ENCODE measurements around the gene ST3GAL6.

DNA sequence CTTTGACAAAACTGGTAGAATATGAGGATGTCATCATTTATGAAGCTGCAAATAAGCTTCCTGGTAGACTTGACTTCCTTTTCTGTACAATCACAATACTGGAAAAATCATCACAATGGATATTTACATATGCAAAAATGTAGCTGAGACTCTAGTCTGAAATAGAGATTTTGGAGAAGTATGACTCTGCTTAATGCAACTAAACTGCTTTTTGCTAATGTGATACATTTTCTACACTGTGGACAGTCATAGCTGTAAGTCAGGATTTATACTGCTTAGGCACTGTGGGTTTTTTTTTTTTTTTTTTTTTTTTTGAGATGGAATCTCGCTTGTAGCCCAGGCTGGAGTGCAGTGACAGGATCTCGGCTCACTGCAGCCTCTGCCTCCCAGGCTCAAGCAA is 34.5 kb upstream of the ST3GAL6 start:
- TF ChIP-seq PATZ1 (tag by site-specific recombination; IDR thresholded peaks at IDR 0.05): no peak
- no peak for TF ChIP-seq CTCF (tag by site-specific recombination; IDR thresholded peaks at IDR 0.05)
- TF ChIP-seq TRIM28 (IDR thresholded peaks at IDR 0.05; ENCODE audit: borderline replicate concordance, low read length): no peak
- no peak for TF ChIP-seq ZNF16 (tag by site-specific recombination; IDR thresholded peaks at IDR 0.05; ENCODE audit: low read depth)
- TF ChIP-seq, protein P1, sequence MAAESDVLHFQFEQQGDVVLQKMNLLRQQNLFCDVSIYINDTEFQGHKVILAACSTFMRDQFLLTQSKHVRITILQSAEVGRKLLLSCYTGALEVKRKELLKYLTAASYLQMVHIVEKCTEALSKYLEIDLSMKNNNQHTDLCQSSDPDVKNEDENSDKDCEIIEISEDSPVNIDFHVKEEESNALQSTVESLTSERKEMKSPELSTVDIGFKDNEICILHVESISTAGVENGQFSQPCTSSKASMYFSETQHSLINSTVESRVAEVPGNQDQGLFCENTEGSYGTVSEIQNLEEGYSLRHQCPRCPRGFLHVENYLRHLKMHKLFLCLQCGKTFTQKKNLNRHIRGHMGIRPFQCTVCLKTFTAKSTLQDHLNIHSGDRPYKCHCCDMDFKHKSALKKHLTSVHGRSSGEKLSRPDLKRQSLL (tag by site-specific recombination; IDR thresholded peaks at IDR 0.05): no peak
- TF ChIP-seq YY1 (tag by site-specific recombination; IDR thresholded peaks at IDR 0.05): no peak
- TF ChIP-seq ZNF707 (tag by site-specific recombination; IDR thresholded peaks at IDR 0.05): no peak
- TF ChIP-seq ZNF10 (tag by site-specific recombination; IDR thresholded peaks at IDR 0.05): no peak
- TF ChIP-seq, protein P2, sequence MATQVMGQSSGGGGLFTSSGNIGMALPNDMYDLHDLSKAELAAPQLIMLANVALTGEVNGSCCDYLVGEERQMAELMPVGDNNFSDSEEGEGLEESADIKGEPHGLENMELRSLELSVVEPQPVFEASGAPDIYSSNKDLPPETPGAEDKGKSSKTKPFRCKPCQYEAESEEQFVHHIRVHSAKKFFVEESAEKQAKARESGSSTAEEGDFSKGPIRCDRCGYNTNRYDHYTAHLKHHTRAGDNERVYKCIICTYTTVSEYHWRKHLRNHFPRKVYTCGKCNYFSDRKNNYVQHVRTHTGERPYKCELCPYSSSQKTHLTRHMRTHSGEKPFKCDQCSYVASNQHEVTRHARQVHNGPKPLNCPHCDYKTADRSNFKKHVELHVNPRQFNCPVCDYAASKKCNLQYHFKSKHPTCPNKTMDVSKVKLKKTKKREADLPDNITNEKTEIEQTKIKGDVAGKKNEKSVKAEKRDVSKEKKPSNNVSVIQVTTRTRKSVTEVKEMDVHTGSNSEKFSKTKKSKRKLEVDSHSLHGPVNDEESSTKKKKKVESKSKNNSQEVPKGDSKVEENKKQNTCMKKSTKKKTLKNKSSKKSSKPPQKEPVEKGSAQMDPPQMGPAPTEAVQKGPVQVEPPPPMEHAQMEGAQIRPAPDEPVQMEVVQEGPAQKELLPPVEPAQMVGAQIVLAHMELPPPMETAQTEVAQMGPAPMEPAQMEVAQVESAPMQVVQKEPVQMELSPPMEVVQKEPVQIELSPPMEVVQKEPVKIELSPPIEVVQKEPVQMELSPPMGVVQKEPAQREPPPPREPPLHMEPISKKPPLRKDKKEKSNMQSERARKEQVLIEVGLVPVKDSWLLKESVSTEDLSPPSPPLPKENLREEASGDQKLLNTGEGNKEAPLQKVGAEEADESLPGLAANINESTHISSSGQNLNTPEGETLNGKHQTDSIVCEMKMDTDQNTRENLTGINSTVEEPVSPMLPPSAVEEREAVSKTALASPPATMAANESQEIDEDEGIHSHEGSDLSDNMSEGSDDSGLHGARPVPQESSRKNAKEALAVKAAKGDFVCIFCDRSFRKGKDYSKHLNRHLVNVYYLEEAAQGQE (tag by site-specific recombination; IDR thresholded peaks at IDR 0.05): no peak
- TF ChIP-seq ZNF157 (tag by site-specific recombination; IDR thresholded peaks at IDR 0.05): no peak
- TF ChIP-seq PRDM1 (tag by site-specific recombination; IDR thresholded peaks at IDR 0.05): no peak

All from HEK293 (cell line).